Activated CD4-positive, alpha-beta T cell treated with anti-CD3 and anti-CD28 coated beads, Interleukin-2, amount 10 ng/mL, durations not matched to agents 7 days and 5 days (primary cell): Measurements from ENCODE around the gene FUT1. TPM values are rescaled to one million over a fixed set of nuclear protein-coding genes. Genes with fewer than 3 reads are reported as not detected.

ENCODE experiments used
- CTCF ChIA-PET: fragments of 350-600 bp; sonication (Branson Sonifier 250); formaldehyde crosslinking; loops from one replicate; lab custom pipeline; 2021; ENCODE audit warnings: antibody characterized with exemption; lab: Charles Lee
- POLR2A ChIA-PET: fragments of 350-600 bp; sonication (Branson Sonifier 250); formaldehyde crosslinking; loops from one replicate; lab custom pipeline; 2021; ENCODE audit warnings: antibody characterized with exemption; lab: Charles Lee
- DNase-seq: peaks from one replicate; pipeline ENCODE4 v3.0.0-alpha.2; 2020
- H3K27ac Mint-ChIP-seq: one replicate; pipeline ENCODE4 v1.8.0; 2021; ENCODE audit warnings: mild to moderate bottlenecking, moderate library complexity, mixed read lengths
- H3K27me3 Mint-ChIP-seq: one replicate; pipeline ENCODE4 v1.8.0; 2021; ENCODE audit warnings: mixed read lengths
- H3K36me3 Mint-ChIP-seq: one replicate; pipeline ENCODE4 v1.8.0; 2021; ENCODE audit warnings: low read depth, mixed read lengths
- H3K4me1 Mint-ChIP-seq: one replicate; pipeline ENCODE4 v1.8.0; 2021; ENCODE audit warnings: mixed read lengths
- H3K4me3 Mint-ChIP-seq: one replicate; pipeline ENCODE4 v1.8.0; 2021; ENCODE audit warnings: mild to moderate bottlenecking, moderate library complexity, mixed read lengths
- H3K9me3 Mint-ChIP-seq: one replicate; pipeline ENCODE4 v1.8.0; 2021; ENCODE audit warnings: mixed read lengths
- total RNA-seq, 2 experiments: library from RNA; stranded (reverse); gene quantifications; one replicate each; pipeline ENCODE4 v1.2.3, GENCODE V29; 2021

Gene FUT1
- total RNA-seq, 2 experiments from 2014 or later: 0.10 to 0.23 TPM

DNA sequence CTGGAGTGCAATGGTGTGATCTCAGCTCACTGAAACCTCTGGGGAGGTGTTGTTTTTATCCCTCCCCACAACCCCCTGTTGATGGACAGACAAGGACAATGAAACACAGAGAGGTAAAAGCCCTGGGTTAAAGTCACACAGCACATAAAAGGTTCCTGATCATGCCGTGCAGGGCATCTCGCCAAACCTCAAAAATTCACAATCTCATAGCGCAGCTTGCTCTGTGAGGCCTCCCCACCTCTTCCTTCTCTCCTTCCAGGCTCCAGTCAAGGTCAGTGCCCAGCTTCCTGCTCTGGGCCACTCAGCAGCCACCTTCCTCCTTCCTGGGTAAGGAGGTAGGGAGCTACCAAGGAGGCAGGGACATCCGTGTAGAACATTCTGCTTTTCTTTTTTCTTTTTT, 54.4 kb downstream of the FUT1 start:
- peaks cover 4% of the 10 kb centered on the region for H3K36me3 Mint-ChIP-seq
- DNase-seq: no peak
- ChIA-PET CTCF (interaction anchor here (0.6 to 1.7 kb wide), 2 partner anchors 16 to 110 kb away, joined by 3 to 4 read pairs; no protein-coding TSS in a partner anchor), POLR2A (no interaction called here)
- no peaks in the 10 kb centered on the region for H3K9me3 Mint-ChIP-seq
- no peak overlapping the region for H3K27ac Mint-ChIP-seq
- H3K27me3 Mint-ChIP-seq: peaks cover 14% of the 10 kb centered on the region
- H3K4me3 Mint-ChIP-seq: no peak overlapping the region
- H3K4me1 Mint-ChIP-seq: peaks cover 8% of the 10 kb centered on the region

Other genes starting within 250 kb of the FUT1 start
- gene LMTK3, start 240.8 kb downstream of the FUT1 start, total RNA-seq: 1 to 10 TPM; 3.7 to 5.1 TPM
- under 1 TPM; 0.21 to 0.30 TPM for gene SULT2B1, start 200.5 kb downstream of the FUT1 start, total RNA-seq
- not detected for gene SPACA4, start 145.9 kb downstream of the FUT1 start, total RNA-seq
- 1 to 10 TPM; 2.5 TPM for gene FAM83E, start 137.6 kb downstream of the FUT1 start, total RNA-seq
- gene RPL18, start 133.5 kb downstream of the FUT1 start, total RNA-seq: 1,000 to 10,000 TPM; 1,477 to 1,601 TPM
- 10 to 100 TPM; 28.2 to 33.6 TPM for gene SPHK2, start 133.1 kb downstream of the FUT1 start, total RNA-seq
- 10 to 100 TPM; 24.1 to 25.8 TPM for gene DBP, start 115.3 kb downstream of the FUT1 start, total RNA-seq
- gene CA11, start 106.5 kb downstream of the FUT1 start, total RNA-seq: 10 to 100 TPM; 10.1 to 10.8 TPM
- gene NTN5, start 79.6 kb downstream of the FUT1 start, total RNA-seq: 1 to 10 TPM; 1.0 to 1.4 TPM
- not detected for gene FUT2, start 56.7 kb downstream of the FUT1 start, total RNA-seq
- 1 to 10 TPM; 1.1 to 1.5 TPM for gene MAMSTR, start 32.9 kb downstream of the FUT1 start, total RNA-seq
- gene RASIP1, start 12.0 kb downstream of the FUT1 start, total RNA-seq: under 1 TPM; 0.31 to 0.50 TPM
- under 1 TPM in 1 of 2 experiments, not detected in 1; 0.10 TPM for gene IZUMO1, start 5.7 kb downstream of the FUT1 start, total RNA-seq
- gene FGF21, start 2.9 kb upstream of the FUT1 start, total RNA-seq: not detected
- gene BCAT2, start 58.4 kb upstream of the FUT1 start, total RNA-seq: 10 to 100 TPM; 42.3 to 43.3 TPM
- under 1 TPM; 0.27 to 0.77 TPM for gene HSD17B14, start 83.8 kb upstream of the FUT1 start, total RNA-seq
- gene PLEKHA4, start 116.0 kb upstream of the FUT1 start, total RNA-seq: 1 to 10 TPM; 3.8 to 4.6 TPM
- 10 to 100 TPM; 49.6 to 53.3 TPM for gene PPP1R15A, start 119.8 kb upstream of the FUT1 start, total RNA-seq
- gene TULP2, start 146.1 kb upstream of the FUT1 start, total RNA-seq: not detected
- 100 to 1,000 TPM; 231 to 251 TPM for gene NUCB1, start 147.7 kb upstream of the FUT1 start, total RNA-seq
- 1 to 10 TPM; 3.1 to 3.2 TPM for gene DHDH, start 181.1 kb upstream of the FUT1 start, total RNA-seq
- gene BAX, start 202.2 kb upstream of the FUT1 start, total RNA-seq: 100 to 1,000 TPM; 310 to 324 TPM
- gene FTL, start 212.7 kb upstream of the FUT1 start, total RNA-seq: 100 to 1,000 TPM; 683 to 880 TPM
- gene GYS1, start 240.7 kb upstream of the FUT1 start, total RNA-seq: 10 to 100 TPM; 55.8 to 60.8 TPM
- gene RUVBL2, start 241.2 kb upstream of the FUT1 start, total RNA-seq: 10 to 100 TPM; 82.2 to 89.4 TPM